Stomach smooth muscle (tissue), 2 donors: ENCODE measurements around the gene ATM.
A peak's percentile ranks its signal among the peaks of the same experiment; 100 is the strongest.

Experiments used
- H3K27ac ChIP-seq: one replicate; pipeline ENCODE4 v1.7.0; 2013; ENCODE audit warnings: mild to moderate bottlenecking, low read length, inconsistent platforms
- H3K27me3 ChIP-seq, 2 donors: one replicate each; pipeline ENCODE4 v1.7.0; 2013; ENCODE audit warnings: low read length in 2 of 2; ENCODE audit not compliant: insufficient read depth in 2 of 2, control insufficient read depth in 1 of 2
- H3K36me3 ChIP-seq, 2 donors: one replicate each; pipeline ENCODE4 v1.7.0; 2013; ENCODE audit warnings: low read length in 2 of 2; ENCODE audit not compliant: control insufficient read depth in 2 of 2, insufficient read depth in 2 of 2
- H3K4me1 ChIP-seq: one replicate; pipeline ENCODE4 v1.7.0; 2013; ENCODE audit warnings: low read length; ENCODE audit not compliant: control insufficient read depth, insufficient read depth
- H3K4me3 ChIP-seq, 2 donors: one replicate each; pipeline ENCODE4 v1.7.0; 2013; ENCODE audit warnings: low read length in 2 of 2
- H3K9ac ChIP-seq, 2 donors: one replicate each; pipeline ENCODE4 v1.7.0; 2013; ENCODE audit warnings: low read length in 2 of 2, mild to moderate bottlenecking in 1 of 2
- H3K9me3 ChIP-seq, 2 donors: one replicate each; pipeline ENCODE4 v1.7.0; 2013; ENCODE audit warnings: low read length in 2 of 2; ENCODE audit not compliant: control insufficient read depth in 2 of 2
- donor health status: healthy.
- donor health status: Pancreatic carcinoma.

Gene ATM

DNA sequence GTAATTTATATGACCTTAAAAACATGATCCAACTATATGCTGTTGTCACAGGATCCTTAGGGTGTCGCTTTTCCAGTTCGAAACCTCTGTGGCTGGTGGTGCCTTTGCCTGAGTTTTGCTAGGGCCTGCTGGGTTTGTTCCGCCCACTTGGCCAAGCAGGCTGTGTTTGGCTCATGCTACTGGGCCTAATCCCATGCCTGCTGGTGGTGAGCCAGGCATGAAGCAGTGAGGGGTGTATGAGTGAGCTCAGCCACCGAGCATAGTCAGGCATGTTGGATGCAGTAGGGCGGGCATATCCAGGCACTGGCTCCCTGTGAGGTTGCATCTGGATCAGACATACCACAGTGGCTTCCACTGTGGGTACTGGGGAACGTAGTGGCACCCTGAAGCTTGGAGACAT is 16.7 kb upstream of the ATM start:
- no peak overlapping the region for H3K9ac ChIP-seq
- H3K9me3 ChIP-seq: no peaks in the 10 kb centered on the region
- H3K36me3 ChIP-seq: peaks cover 16 to 27% of the 10 kb centered on the region in 2 donors

DNA sequence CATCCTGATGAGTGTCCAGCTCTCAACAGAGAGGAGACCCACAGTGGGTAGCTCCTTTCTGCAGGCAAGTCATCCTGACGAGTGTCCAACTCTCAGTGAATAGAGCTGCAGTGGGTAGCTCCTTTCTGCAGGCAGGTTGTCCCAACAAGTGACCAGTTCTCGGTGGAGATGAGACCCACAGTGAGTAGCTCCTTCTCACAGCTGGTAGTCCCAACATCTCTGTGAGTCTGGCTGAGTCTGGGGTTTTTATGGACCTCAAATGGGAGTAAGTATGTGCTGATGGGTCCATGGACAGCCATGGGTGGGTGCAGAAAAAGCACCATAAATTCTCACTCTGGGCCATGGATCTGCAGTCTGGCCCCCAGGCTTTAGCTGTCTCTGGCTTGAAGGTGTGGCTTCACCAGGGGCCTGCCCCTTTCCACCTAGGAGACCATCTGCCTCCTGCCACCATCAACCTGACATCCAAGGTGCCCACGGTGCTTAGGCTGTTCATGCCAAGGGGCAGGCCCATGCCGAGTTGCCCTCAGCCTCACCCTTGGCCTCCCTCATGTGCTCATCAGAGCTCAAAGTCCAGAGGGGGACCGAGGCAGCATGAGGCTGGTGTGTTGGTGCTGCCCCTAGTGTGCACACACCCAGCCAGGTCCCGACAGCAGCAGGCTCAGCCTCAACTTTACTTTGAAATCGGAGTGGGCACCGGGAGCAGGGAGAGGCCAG is 15.7 kb upstream of the ATM start:
- H3K27me3 ChIP-seq: no peaks in the 10 kb centered on the region
- no peaks in the 10 kb centered on the region for H3K4me1 ChIP-seq
- H3K27ac ChIP-seq: no peak overlapping the region
- no peak overlapping the region for H3K9ac ChIP-seq
- H3K36me3 ChIP-seq: peaks cover 16 to 27% of the 10 kb centered on the region in 2 donors
- no peaks in the 10 kb centered on the region for H3K9me3 ChIP-seq
- no peak overlapping the region for H3K4me3 ChIP-seq

More for the DNA sequence above, 16.7 kb upstream of the ATM start:
- Histone ChIP-seq H3K4me3 (no peak overlapping the region), H3K27ac (no peak overlapping the region), H3K4me1 (no peaks in the 10 kb centered on the region), H3K27me3 (no peaks in the 10 kb centered on the region)

DNA sequence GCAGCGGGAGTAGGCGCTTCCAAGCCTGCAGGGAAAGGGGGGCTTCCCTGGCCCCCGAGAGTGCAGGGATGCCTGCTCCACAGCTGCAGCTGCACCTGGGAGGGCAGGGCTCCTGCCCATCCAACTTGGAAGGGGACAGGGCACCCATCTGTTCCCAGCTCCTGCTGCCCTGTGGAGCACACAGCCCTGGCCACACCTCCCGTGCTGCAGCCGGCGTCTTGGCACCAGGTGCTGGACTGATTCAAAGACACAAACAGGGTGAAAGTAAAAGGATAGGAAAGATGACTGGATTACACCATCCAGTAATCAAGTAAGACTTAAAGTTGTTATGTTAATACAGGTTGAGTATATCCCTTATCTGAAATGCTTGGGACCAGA is 15.2 kb upstream of the ATM start:
- H3K9ac ChIP-seq: no peak overlapping the region
- H3K27me3 ChIP-seq: no peaks in the 10 kb centered on the region
- peaks cover 16 to 27% of the 10 kb centered on the region in 2 donors for H3K36me3 ChIP-seq
- no peak overlapping the region for H3K4me3 ChIP-seq
- H3K27ac ChIP-seq: no peak overlapping the region
- H3K9me3 ChIP-seq: no peaks in the 10 kb centered on the region
- H3K4me1 ChIP-seq: no peaks in the 10 kb centered on the region

DNA sequence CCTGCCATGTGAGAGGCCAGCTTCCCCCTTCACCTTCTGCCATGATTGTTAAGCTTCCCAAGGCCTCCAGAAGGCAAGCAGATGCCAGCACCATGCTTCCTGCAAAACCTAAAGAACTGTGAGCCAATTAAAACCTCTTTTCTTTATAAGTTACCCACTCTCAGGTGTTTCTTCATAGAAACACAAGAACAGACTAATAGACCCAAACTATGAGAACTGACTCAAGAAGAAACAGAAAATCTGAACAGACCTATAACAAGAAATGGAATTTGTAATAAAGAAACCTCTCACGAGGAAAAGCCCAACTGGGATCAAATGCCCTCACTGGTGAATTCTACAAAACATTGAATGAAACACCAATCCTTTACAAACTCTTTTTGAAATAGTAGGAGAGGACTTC is 12.4 kb upstream of the ATM start:
- Histone ChIP-seq H3K4me1 (no peaks in the 10 kb centered on the region), H3K9ac (no peak overlapping the region), H3K27ac (no peak overlapping the region), H3K9me3 (no peaks in the 10 kb centered on the region), H3K4me3 (no peak overlapping the region), H3K27me3 (no peaks in the 10 kb centered on the region), H3K36me3 (peaks cover 14 to 18% of the 10 kb centered on the region in 2 donors)

DNA sequence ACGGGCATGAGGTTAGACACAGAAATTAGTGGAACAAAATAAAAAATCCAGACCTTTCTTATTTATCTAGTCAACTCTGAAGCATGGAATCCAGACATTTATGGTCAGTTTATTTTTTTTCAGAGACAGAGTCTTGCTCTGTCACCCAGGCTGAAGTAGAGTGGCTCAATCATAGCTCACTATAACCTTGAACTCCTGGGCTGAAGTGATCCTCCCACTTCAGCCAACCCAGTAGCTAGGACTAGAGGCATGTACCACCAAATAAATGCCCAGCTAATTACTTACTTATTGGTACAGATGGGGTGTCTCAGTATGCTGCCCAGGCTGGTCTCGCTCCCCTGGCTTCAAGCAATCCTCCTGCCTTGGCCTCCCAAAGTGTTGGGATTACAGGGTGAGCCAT is 9.1 kb upstream of the ATM start:
- Histone ChIP-seq H3K9me3 (no peaks in the 10 kb centered on the region), H3K4me3 (no peak overlapping the region), H3K36me3 (peaks cover 0 to 5% of the 10 kb centered on the region in 2 donors), H3K27ac (no peak overlapping the region), H3K27me3 (no peaks in the 10 kb centered on the region), H3K4me1 (no peaks in the 10 kb centered on the region), H3K9ac (no peak overlapping the region)

DNA sequence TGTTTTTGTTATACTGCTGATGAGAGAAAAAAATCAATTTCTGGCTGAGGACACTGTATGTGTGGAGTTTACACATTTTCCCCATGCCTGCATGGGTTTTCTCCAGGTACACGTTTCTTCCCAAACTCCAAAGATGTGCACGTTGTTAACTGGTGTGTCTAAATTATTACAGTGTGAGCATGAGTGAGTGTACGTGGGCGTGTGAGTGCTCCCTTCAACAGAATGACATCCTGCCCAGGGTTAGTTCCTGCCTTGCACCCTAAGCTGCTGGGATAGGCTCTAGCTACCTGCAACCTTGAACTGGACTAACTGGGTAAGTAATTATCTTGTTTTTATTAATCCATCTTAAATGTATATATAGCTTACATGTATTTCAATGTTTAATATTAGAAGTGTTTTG is 5.9 kb upstream of the ATM start:
- Histone ChIP-seq H3K27me3 (no peaks in the 10 kb centered on the region), H3K36me3 (no peaks in the 10 kb centered on the region), H3K4me3 (no peak overlapping the region), H3K9ac (no peak overlapping the region), H3K9me3 (no peaks in the 10 kb centered on the region), H3K4me1 (peaks cover 10% of the 10 kb centered on the region), H3K27ac (no peak overlapping the region)

DNA sequence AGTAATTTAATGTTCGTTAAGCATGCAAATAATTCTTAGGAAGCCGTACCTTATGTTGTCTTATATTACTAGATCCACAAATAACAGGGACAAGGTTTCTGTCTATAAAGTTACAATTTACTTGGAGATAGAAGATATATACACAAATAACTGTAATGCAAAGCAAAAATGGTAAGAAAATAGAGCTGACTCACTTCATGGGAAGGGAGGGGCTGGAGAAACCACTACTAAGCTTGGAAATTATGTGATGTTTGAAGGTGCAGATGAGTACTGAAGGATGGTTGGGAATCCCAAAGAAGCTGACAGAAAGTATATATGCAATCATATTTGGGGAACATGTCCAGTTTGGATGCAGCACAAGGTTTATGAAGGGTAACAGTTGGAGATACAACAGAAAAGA is 4.4 kb upstream of the ATM start:
- Histone ChIP-seq H3K9me3 (no peaks in the 10 kb centered on the region), H3K4me1 (peaks cover 10% of the 10 kb centered on the region)

DNA sequence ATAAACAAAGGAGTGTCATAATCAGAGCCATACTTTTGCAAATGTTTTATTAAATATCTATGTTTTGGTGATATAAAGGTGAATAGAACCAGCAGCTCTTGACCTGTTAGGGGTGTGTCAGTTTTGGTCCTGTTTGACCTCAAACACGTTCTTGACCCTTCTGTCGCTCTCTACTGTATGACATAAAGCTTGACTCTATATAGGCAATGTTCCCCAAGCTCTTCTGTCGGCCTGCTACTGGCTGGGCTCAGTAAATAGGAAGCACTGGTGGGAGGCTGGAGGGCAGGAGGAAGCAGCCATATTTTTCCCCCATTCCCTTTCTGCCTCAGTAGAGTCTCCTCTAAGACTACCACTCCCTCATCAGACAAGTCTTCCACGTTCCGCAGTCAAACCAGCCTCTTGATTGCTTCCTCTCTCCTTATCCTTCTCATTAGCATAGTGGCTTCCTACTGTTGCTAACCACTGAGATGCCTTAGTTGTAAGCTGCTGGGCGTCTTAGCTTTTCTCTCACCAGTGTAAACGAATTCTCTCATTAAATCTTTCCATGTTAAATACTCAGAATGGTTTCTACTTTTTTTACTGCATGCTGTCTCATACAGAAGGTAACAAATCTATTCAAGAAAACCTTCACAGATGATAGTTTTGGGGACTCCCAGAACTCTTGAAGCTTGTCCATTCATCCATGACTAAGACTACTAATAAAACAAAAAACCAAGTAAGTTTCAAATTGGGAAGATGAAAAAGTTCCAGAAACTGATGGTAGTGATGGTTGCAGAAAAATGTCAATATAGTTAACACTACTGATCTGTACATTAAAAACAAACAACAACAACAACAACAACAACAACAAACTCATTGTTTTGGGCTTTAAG is 3.7 kb upstream of the ATM start:
- Histone ChIP-seq H3K27ac (no peak overlapping the region), H3K36me3 (no peaks in the 10 kb centered on the region), H3K4me3 (no peak overlapping the region), H3K9me3 (no peaks in the 10 kb centered on the region), H3K9ac (no peak overlapping the region), H3K27me3 (no peaks in the 10 kb centered on the region), H3K4me1 (peaks cover 17% of the 10 kb centered on the region)

More for the DNA sequence above, 4.4 kb upstream of the ATM start:
- H3K9ac ChIP-seq: no peak overlapping the region
- H3K27ac ChIP-seq: no peak overlapping the region
- H3K36me3 ChIP-seq: no peaks in the 10 kb centered on the region
- no peaks in the 10 kb centered on the region for H3K27me3 ChIP-seq
- H3K4me3 ChIP-seq: no peak overlapping the region

DNA sequence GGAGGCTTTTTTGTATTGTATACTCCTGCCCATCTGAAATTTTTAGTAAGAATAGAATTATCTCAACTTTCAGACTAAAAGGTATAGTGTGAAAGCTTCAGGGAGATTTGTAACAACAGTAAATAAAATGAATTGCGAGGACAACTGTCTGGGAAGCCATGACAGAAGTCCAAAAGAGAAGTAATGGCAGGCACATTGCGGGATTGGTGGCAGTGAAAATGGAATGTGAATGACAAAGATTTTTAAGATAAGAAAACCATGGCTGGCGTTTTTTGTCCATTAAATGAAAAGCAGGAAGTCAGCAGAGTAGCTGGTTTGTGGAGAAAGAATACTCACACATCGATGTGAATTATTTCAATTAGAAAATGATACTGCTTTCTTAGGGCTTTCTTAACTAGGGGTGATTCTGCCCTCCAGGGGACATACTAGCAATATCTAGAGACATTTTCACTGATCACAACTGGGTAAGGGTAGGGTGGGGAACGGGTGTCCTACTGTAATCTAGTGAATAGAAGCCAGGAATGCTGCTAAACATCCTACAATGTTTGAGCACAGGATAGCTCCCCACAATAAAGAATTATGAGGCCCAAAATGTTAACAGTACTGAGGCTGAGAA is 2.0 kb upstream of the ATM start:
- Histone ChIP-seq H3K9ac (peak overlapping the region; percentile 2 to 98), H3K4me3 (peak overlapping the region; percentile 96 to 100), H3K36me3 (no peaks in the 10 kb centered on the region), H3K9me3 (no peaks in the 10 kb centered on the region), H3K27me3 (no peaks in the 10 kb centered on the region), H3K27ac (no peak overlapping the region), H3K4me1 (peaks cover 20% of the 10 kb centered on the region)

DNA sequence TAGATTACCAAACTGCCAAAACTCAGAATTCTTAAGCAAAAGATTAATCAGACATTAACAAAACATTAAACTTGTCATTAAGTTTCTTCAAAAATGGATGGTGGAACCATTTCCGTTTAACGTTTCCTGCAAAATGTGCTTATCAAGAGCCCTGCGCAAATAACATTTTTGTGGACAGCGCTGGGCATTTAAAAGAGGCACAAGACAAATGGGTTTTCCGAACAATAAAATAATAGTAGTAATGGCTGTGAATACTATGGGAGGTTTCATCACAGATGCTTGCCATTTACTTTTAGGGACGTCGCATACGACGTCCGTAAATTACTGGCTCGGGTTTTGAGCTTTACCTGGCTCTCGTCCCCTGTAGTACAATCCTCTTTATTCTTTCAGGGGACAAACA is 1.5 kb upstream of the ATM start:
- Histone ChIP-seq H3K27me3 (no peaks in the 10 kb centered on the region), H3K36me3 (no peaks in the 10 kb centered on the region), H3K27ac (peak overlapping the region; percentile 91), H3K4me3 (peak overlapping the region; percentile 96 to 100), H3K9ac (peak overlapping the region; percentile 94 to 98), H3K9me3 (no peaks in the 10 kb centered on the region), H3K4me1 (peaks cover 20% of the 10 kb centered on the region)
